Activated gamma-delta T cell (primary cell): Measurements from ENCODE around the gene PHF20.
A peak's percentile ranks its signal among the peaks of the same experiment; 100 is the strongest.
"Not testable (repeated sequence)": the region's sequence is repeated elsewhere in the genome, so short reads cannot be mapped to it uniquely, and the experiment has no call there.

Experiments used
- DNase-seq: peaks from one replicate; lab custom pipeline; 2025; lab: John Stamatoyannopoulos, UW

The PHF20 gene

GRCh38 chr20:35739294-35740163, 32.3 kb upstream of the PHF20 start:
- DNase-seq, result no peak

GRCh38 chr20:35741892-35742740, 29.7 kb upstream of the PHF20 start, which contains the start of gene RBM39:
TSS of gene RBM39 (minus strand) at chr20:35742260. CDS start at chr20:35740874, 1,386 bp downstream.
- DNase-seq, result peak; percentile 74

GRCh38 chr20:35742741-35743523, 28.9 kb upstream of the PHF20 start:
- DNase-seq, result no peak

- DNase-seq, result no peak
Measured at GRCh38 chr20:35743693-35744491, 27.9 kb upstream of the PHF20 start.

GRCh38 chr20:35744492-35744841, 27.3 kb upstream of the PHF20 start:
- DNase-seq, result not testable (repeated sequence)

GRCh38 chr20:35750611-35751010, 21.2 kb upstream of the PHF20 start:
- DNase-seq, result no peak

GRCh38 chr20:35756404-35756803, 15.4 kb upstream of the PHF20 start:
- no peak for DNase-seq

- DNase-seq, result no peak
Measured at GRCh38 chr20:35757098-35757705, 14.6 kb upstream of the PHF20 start.

- DNase-seq, result not testable (repeated sequence)
Measured at GRCh38 chr20:35761548-35761947, 10.3 kb upstream of the PHF20 start.

- DNase-seq, result no peak
Measured at GRCh38 chr20:35762461-35762860, 9.4 kb upstream of the PHF20 start.

GRCh38 chr20:35764936-35765335, 6.9 kb upstream of the PHF20 start:
- not testable (repeated sequence) for DNase-seq

GRCh38 chr20:35766843-35767242, 5.0 kb upstream of the PHF20 start:
- DNase-seq, result no peak

- no peak for DNase-seq
Measured at GRCh38 chr20:35767683-35768481, 3.9 kb upstream of the PHF20 start.

- no peak for DNase-seq
Measured at GRCh38 chr20:35768731-35769664, 2.8 kb upstream of the PHF20 start.

GRCh38 chr20:35771367-35771688, 487 bp upstream of the PHF20 start:
- no peak for DNase-seq

GRCh38 chr20:35772563-35773058, 796 bp downstream of the PHF20 start:
- DNase-seq, result no peak

- DNase-seq, result no peak
Measured at GRCh38 chr20:35773154-35773751, 1.4 kb downstream of the PHF20 start.

GRCh38 chr20:35774391-35774790, 2.6 kb downstream of the PHF20 start:
- no peak for DNase-seq
